HEK293 (cell line): ENCODE results near the gene C2orf42.
"Not testable (repeated sequence)": the region's sequence is repeated elsewhere in the genome, so short reads cannot be mapped to it uniquely, and the experiment has no call there.

ENCODE experiments used
- CTCF ChIA-PET: fragments of 350-600 bp; formaldehyde crosslinking; extraction: SDS; loops from one replicate; lab custom pipeline; 2021; ENCODE audit warnings: antibody characterized with exemption; lab: Yijun Ruan, JAX
- POLR2A ChIA-PET: fragments of 300-600 bp; formaldehyde crosslinking; extraction: SDS; loops from one replicate; lab custom pipeline; 2020; ENCODE audit warnings: antibody characterized with exemption, inconsistent platforms; lab: Yijun Ruan, JAX
- H3K27ac ChIP-seq: fragments of 200-500 bp; sonication (Bioruptor generic); 2 replicates; pipeline ENCODE4 v1.5.1; 2014; ENCODE audit warnings: low read depth, low read length, control low read depth, inconsistent platforms; ENCODE audit errors: extremely low read depth
- H3K36me3 ChIP-seq, 2 experiments: fragments of 200-500 bp in 1 of 2; sonication (Bioruptor generic) in 1 of 2; 1 replicate in 1 of 2; 2 replicates in 1 of 2; pipeline ENCODE4 v1.5.1; 2014 to 2017; ENCODE audit warnings: inconsistent platforms in 2 of 2, low read length in 2 of 2; ENCODE audit not compliant: control insufficient read depth in 2 of 2, insufficient read depth in 1 of 2
- H3K4me1 ChIP-seq: fragments of 200-500 bp; sonication (Bioruptor generic); 2 replicates; pipeline ENCODE4 v1.5.1; 2014; ENCODE audit warnings: mild to moderate bottlenecking, low read length, inconsistent platforms; ENCODE audit not compliant: control insufficient read depth, insufficient read depth
- H3K4me3 ChIP-seq: 2 replicates; pipeline ENCODE4 v1.5.1; 2011; ENCODE audit warnings: low read depth, mild to moderate bottlenecking, control low read depth, low read length, moderate library complexity
- H3K9me3 ChIP-seq: fragments of 200-500 bp; sonication (Bioruptor generic); 2 replicates; pipeline ENCODE4 v1.5.1; 2014; ENCODE audit warnings: low read depth, low read length, inconsistent platforms; ENCODE audit not compliant: control insufficient read depth, insufficient read depth
- ELK4 ChIP-seq: IDR thresholded peaks from 2 replicates; pipeline ENCODE4 v1.6.1; 2011; ENCODE audit warnings: mild to moderate bottlenecking, low read depth, low read length, borderline replicate concordance
- GLIS1 ChIP-seq: fragments of 450-650 bp; formaldehyde crosslinking; IDR thresholded peaks from 2 replicates; pipeline ENCODE4 v1.5.1; 2016; ENCODE audit warnings: missing biosample characterization, missing genetic modification characterization
- PRDM6 ChIP-seq: fragments of 450-650 bp; formaldehyde crosslinking; IDR thresholded peaks from 2 replicates; pipeline ENCODE4 v1.5.1; 2017; ENCODE audit warnings: missing biosample characterization, missing genetic modification characterization
- TRIM28 ChIP-seq: IDR thresholded peaks from 2 replicates; pipeline ENCODE4 v1.6.1; 2011; ENCODE audit warnings: low read length, control low read depth, borderline replicate concordance
- YY1 ChIP-seq: fragments of 450-650 bp; formaldehyde crosslinking; IDR thresholded peaks from 2 replicates; pipeline ENCODE4 v1.5.1; 2018; ENCODE audit warnings: missing biosample characterization, missing genetic modification characterization
- ZBTB17 ChIP-seq: fragments of 450-650 bp; formaldehyde crosslinking; IDR thresholded peaks from 2 replicates; pipeline ENCODE4 v1.5.1; 2016; ENCODE audit warnings: missing biosample characterization, missing genetic modification characterization
- ZFP69B ChIP-seq: fragments of 450-650 bp; formaldehyde crosslinking; IDR thresholded peaks from 2 replicates; pipeline ENCODE4 v1.5.1; 2016; ENCODE audit warnings: missing biosample characterization, missing genetic modification characterization
- ZNF16 ChIP-seq: fragments of 450-650 bp; formaldehyde crosslinking; IDR thresholded peaks from 2 replicates; pipeline ENCODE4 v1.5.1; 2016; ENCODE audit warnings: low read depth, missing biosample characterization, missing genetic modification characterization
- ZNF202 ChIP-seq: fragments of 450-650 bp; formaldehyde crosslinking; IDR thresholded peaks from 2 replicates; pipeline ENCODE4 v1.5.1; 2016; ENCODE audit warnings: missing biosample characterization, missing genetic modification characterization, borderline replicate concordance
- ZNF423 ChIP-seq: fragments of 450-650 bp; formaldehyde crosslinking; IDR thresholded peaks from 2 replicates; pipeline ENCODE4 v1.5.1; 2016; ENCODE audit warnings: missing biosample characterization, missing genetic modification characterization
- ZNF513 ChIP-seq: fragments of 450-650 bp; IDR thresholded peaks from 2 replicates; pipeline ENCODE4 v1.5.1; 2018; ENCODE audit warnings: missing biosample characterization, missing genetic modification characterization
- ZNF747 ChIP-seq: fragments of 450-650 bp; formaldehyde crosslinking; IDR thresholded peaks from 2 replicates; pipeline ENCODE4 v1.5.1; 2016; ENCODE audit warnings: missing biosample characterization, missing genetic modification characterization
- ZSCAN16 ChIP-seq: fragments of 450-650 bp; formaldehyde crosslinking; IDR thresholded peaks from 2 replicates; pipeline ENCODE4 v1.5.1; 2016; ENCODE audit warnings: missing biosample characterization, missing genetic modification characterization
- TF ChIP-seq, protein P1 (sequence below): fragments of 450-650 bp; formaldehyde crosslinking; IDR thresholded peaks from 2 replicates; pipeline ENCODE4 v1.5.1; 2016; ENCODE audit warnings: missing biosample characterization, missing genetic modification characterization

Gene C2orf42

GRCh38 chr2:70240599-70240998 is 49.8 kb upstream of the C2orf42 start:
- H3K27ac ChIP-seq, result no peak overlapping the region
- no peak overlapping the region for H3K4me3 ChIP-seq
- no peaks in the 10 kb centered on the region for H3K9me3 ChIP-seq
- no peak for TF ChIP-seq YY1 (tag by site-specific recombination)
- no peak for TF ChIP-seq ZBTB17 (tag by site-specific recombination)
- TF ChIP-seq ELK4, result no peak
- TF ChIP-seq ZSCAN16, result no peak
- no peak for TF ChIP-seq ZNF423 (tag by site-specific recombination)
- TF ChIP-seq ZNF513 (tag by site-specific recombination), result no peak
- TF ChIP-seq, protein P1, sequence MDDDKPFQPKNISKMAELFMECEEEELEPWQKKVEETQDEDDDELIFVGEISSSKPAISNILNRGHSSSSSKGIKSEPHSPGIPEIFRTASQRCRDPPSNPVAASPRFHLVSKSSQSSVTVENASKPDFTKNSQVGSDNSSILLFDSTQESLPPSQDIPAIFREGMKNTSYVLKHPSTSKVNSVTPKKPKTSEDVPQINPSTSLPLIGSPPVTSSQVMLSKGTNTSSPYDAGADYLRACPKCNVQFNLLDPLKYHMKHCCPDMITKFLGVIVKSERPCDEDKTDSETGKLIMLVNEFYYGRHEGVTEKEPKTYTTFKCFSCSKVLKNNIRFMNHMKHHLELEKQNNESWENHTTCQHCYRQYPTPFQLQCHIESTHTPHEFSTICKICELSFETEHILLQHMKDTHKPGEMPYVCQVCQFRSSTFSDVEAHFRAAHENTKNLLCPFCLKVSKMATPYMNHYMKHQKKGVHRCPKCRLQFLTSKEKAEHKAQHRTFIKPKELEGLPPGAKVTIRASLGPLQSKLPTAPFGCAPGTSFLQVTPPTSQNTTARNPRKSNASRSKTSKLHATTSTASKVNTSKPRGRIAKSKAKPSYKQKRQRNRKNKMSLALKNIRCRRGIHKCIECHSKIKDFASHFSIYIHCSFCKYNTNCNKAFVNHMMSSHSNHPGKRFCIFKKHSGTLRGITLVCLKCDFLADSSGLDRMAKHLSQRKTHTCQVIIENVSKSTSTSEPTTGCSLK (tag by site-specific recombination), result no peak
- TF ChIP-seq ZNF16, result no peak
- no peak for TF ChIP-seq ZFP69B
- H3K4me1 ChIP-seq, result no peaks in the 10 kb centered on the region; the same call in 1 of the 2 replicates
- ChIA-PET CTCF (interaction anchor here (1.9 kb wide), 1 partner anchor 329 kb away, joined by 4 read pairs; no protein-coding TSS in a partner anchor), POLR2A (interaction anchor here (0.6 to 1.3 kb wide), 4 partner anchors 15 to 527 kb away, joined by 3 to 10 read pairs (median 4); partner anchors contain the start of gene C2orf42)
- peaks cover 17 to 27% of the 10 kb centered on the region in 2 experiments; a peak in 2 of 3 replicates for H3K36me3 ChIP-seq

GRCh38 chr2:70233926-70234325 is 43.1 kb upstream of the C2orf42 start:
- H3K27ac ChIP-seq, result no peak overlapping the region
- TF ChIP-seq PRDM6 (tag by site-specific recombination) (peak; percentile 29; the same call in 1 of the 2 replicates), ZNF747 (tag by site-specific recombination) (no peak)
- CTCF ChIA-PET, result no interaction called here
- no peaks in the 10 kb centered on the region for H3K9me3 ChIP-seq
- H3K4me1 ChIP-seq, result no peaks in the 10 kb centered on the region
- no peak overlapping the region for H3K4me3 ChIP-seq
- POLR2A ChIA-PET, result no interaction called here
- H3K36me3 ChIP-seq, result peaks cover 57 to 58% of the 10 kb centered on the region in 2 experiments

- Histone ChIP-seq H3K27ac (no peak overlapping the region), H3K4me3 (no peak overlapping the region), H3K9me3 (no peaks in the 10 kb centered on the region), H3K4me1 (no peaks in the 10 kb centered on the region), H3K36me3 (peaks cover 75 to 85% of the 10 kb centered on the region in 2 experiments)
- ChIA-PET POLR2A (interaction anchor here (1.2 kb wide), 1 partner anchor 36 kb away, joined by 4 read pairs; the partner anchor contains the start of gene C2orf42), CTCF (interaction anchor here (1.0 kb wide), 1 partner anchor 17 kb away, joined by 3 read pairs; no protein-coding TSS in a partner anchor)
- TF ChIP-seq, protein P1 (tag by site-specific recombination), result no peak
- TF ChIP-seq TRIM28 (no peak), ZNF202 (tag by site-specific recombination) (no peak), GLIS1 (tag by site-specific recombination) (no peak)
Measured at GRCh38 chr2:70226781-70227180, 36.0 kb upstream of the C2orf42 start.

- POLR2A ChIA-PET, H3K27ac ChIP-seq, H3K4me1 ChIP-seq, H3K4me3 ChIP-seq, H3K9me3 ChIP-seq: not testable (repeated sequence)
- H3K36me3 ChIP-seq, result peaks cover 80 to 85% of the 10 kb centered on the region in 2 experiments
- CTCF ChIA-PET, result interaction anchor here (1.1 kb wide), 1 partner anchor 8 kb away, joined by 7 read pairs; no protein-coding TSS in a partner anchor
Measured at GRCh38 chr2:70223305-70223704, 32.5 kb upstream of the C2orf42 start.
